ENCODE results near the gene RAB8B.

Gene RAB8B

DNA sequence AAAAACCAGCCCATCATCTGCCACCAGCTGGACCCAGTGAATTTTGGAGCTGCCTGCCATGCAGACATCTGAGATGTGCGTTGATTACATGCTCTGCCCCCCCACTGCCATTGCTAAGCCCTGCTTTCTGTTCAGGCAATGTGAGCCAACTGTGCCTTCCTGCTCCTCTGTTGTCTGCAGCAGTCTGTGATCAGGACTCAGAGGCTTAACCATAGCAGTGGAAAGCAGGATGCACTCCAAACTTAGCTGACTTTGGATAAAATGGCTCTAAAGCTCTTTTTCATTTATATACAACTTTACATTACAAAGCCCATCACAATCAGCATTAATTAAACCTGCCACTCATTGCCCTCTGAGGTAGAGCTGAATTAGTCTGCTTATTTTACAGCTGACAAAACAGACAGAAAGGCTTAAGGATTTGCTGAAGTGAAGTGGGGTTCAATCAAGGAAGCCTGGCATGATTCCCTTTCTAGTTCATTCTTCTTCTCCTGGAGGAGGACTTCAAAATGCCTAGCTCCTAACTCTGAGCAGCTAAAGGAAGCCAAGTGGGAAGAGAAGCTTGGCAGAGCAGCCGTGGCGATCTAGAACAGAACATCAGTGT, 16.5 kb upstream of the RAB8B start:
- DNase-seq (ENCODE audit: low read depth) = no peak
- TF ChIP-seq, protein P1, sequence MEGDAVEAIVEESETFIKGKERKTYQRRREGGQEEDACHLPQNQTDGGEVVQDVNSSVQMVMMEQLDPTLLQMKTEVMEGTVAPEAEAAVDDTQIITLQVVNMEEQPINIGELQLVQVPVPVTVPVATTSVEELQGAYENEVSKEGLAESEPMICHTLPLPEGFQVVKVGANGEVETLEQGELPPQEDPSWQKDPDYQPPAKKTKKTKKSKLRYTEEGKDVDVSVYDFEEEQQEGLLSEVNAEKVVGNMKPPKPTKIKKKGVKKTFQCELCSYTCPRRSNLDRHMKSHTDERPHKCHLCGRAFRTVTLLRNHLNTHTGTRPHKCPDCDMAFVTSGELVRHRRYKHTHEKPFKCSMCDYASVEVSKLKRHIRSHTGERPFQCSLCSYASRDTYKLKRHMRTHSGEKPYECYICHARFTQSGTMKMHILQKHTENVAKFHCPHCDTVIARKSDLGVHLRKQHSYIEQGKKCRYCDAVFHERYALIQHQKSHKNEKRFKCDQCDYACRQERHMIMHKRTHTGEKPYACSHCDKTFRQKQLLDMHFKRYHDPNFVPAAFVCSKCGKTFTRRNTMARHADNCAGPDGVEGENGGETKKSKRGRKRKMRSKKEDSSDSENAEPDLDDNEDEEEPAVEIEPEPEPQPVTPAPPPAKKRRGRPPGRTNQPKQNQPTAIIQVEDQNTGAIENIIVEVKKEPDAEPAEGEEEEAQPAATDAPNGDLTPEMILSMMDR (IDR thresholded peaks at IDR 0.05; ENCODE audit: low read depth, low read length) = no peak
- TF ChIP-seq, protein P2, sequence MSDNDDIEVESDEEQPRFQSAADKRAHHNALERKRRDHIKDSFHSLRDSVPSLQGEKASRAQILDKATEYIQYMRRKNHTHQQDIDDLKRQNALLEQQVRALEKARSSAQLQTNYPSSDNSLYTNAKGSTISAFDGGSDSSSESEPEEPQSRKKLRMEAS (IDR thresholded peaks at IDR 0.05; ENCODE audit: low read depth, low read length) = no peak
- TF ChIP-seq POLR2A (IDR thresholded peaks at IDR 0.05; ENCODE audit: extremely low read depth, insufficient read length) (no peak), MYC (IDR thresholded peaks at IDR 0.05; ENCODE audit: low read depth, low read length) (no peak)
- H3K4me3 ChIP-seq (ENCODE audit: low read depth, low read length) = no peak overlapping the region

DNA sequence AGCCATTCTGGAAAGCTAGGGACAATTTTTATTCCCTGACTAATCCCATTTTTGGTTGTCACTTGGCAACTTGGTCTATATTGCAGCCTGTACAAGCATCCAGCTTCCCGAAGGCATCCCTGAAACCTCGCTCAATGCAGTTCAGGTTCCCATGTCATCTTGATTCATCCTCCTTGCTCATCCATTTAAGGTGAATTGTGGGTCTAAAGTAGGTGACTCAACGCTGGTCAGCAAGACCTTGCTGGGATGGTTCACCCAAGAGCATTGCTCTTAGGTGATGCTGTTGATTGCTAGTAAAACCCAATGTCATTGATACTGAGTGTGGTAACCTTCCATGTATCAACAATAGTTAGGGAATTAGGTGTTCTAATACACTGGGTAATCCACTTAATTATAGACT, 13.1 kb upstream of the RAB8B start:
- DNase-seq (ENCODE audit: low read depth) = no peak
- TF ChIP-seq POLR2A (IDR thresholded peaks at IDR 0.05; ENCODE audit: extremely low read depth, insufficient read length) (no peak), MYC (IDR thresholded peaks at IDR 0.05; ENCODE audit: low read depth, low read length) (no peak)
- TF ChIP-seq, protein P2 (IDR thresholded peaks at IDR 0.05; ENCODE audit: low read depth, low read length) = no peak
- TF ChIP-seq, protein P1 (IDR thresholded peaks at IDR 0.05; ENCODE audit: low read depth, low read length) = no peak
- H3K4me3 ChIP-seq (ENCODE audit: low read depth, low read length) = no peak overlapping the region

- DNase-seq (ENCODE audit: low read depth) = no peak
- H3K4me3 ChIP-seq (ENCODE audit: low read depth, low read length) = no peak overlapping the region
- no peak for TF ChIP-seq MYC (IDR thresholded peaks at IDR 0.05; ENCODE audit: low read depth, low read length)
- TF ChIP-seq, protein P2 (IDR thresholded peaks at IDR 0.05; ENCODE audit: low read depth, low read length) = no peak
- TF ChIP-seq, protein P1 (IDR thresholded peaks at IDR 0.05; ENCODE audit: low read depth, low read length) = no peak
- TF ChIP-seq POLR2A (IDR thresholded peaks at IDR 0.05; ENCODE audit: extremely low read depth, insufficient read length) = no peak
Measured at GRCh38 chr15:63178034-63178433, 11.4 kb upstream of the RAB8B start.

DNA sequence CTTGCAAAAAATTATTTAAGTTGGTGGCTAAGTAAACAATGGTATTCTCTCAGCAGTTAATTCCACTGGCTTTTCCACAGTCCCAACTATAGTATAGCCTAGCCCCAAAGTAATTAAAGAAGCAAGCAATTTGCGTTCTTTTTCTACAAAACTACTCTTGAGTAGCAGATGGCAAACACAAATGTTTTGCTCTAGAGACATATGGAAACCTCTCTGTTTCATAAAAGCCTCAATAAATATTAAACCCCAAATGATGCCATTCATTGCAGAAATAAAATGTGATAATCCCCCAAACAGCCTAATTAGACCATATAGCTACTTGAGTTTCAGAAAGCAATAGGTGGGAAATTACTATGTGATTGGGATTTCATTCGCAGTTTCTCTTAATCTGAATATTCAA, 8.7 kb upstream of the RAB8B start:
- DNase-seq (ENCODE audit: low read depth) = no peak
- no peak for TF ChIP-seq POLR2A (IDR thresholded peaks at IDR 0.05; ENCODE audit: extremely low read depth, insufficient read length)
- TF ChIP-seq MYC (IDR thresholded peaks at IDR 0.05; ENCODE audit: low read depth, low read length) = no peak
- TF ChIP-seq, protein P1 (IDR thresholded peaks at IDR 0.05; ENCODE audit: low read depth, low read length) = no peak
- TF ChIP-seq, protein P2 (IDR thresholded peaks at IDR 0.05; ENCODE audit: low read depth, low read length) = no peak
- H3K4me3 ChIP-seq (ENCODE audit: low read depth, low read length) = no peak overlapping the region

- no peak for DNase-seq (ENCODE audit: low read depth)
- TF ChIP-seq, protein P1 (IDR thresholded peaks at IDR 0.05; ENCODE audit: low read depth, low read length) = no peak
- TF ChIP-seq, protein P2 (IDR thresholded peaks at IDR 0.05; ENCODE audit: low read depth, low read length) = no peak
- TF ChIP-seq MYC (IDR thresholded peaks at IDR 0.05; ENCODE audit: low read depth, low read length) (no peak), POLR2A (IDR thresholded peaks at IDR 0.05; ENCODE audit: extremely low read depth, insufficient read length) (no peak)
- H3K4me3 ChIP-seq (ENCODE audit: low read depth, low read length) = no peak overlapping the region
Measured at GRCh38 chr15:63181648-63182047, 7.8 kb upstream of the RAB8B start.

Measured in NB4 (cell line).